T-helper 1 cell treated with Interleukin-12 subunit alpha and Interleukin-12 subunit beta and Interleukin-4 antibody, amounts not matched to agents 30 μg/mL and 1 μg/mL, for 36 hours (primary cell): Measurements from ENCODE around the gene OR6C68.

ENCODE experiments used
- H3K27ac Mint-ChIP-seq: one replicate; pipeline ENCODE4 v1.8.0; 2021; ENCODE audit warnings: mild to moderate bottlenecking, mixed read lengths
- H3K27me3 Mint-ChIP-seq: one replicate; pipeline ENCODE4 v1.8.0; 2021; ENCODE audit warnings: low read depth, mixed read lengths
- H3K36me3 Mint-ChIP-seq: one replicate; pipeline ENCODE4 v1.8.0; 2021; ENCODE audit warnings: low read depth, mixed read lengths
- H3K4me1 Mint-ChIP-seq: one replicate; pipeline ENCODE4 v1.8.0; 2021; ENCODE audit warnings: low read depth, mixed read lengths
- H3K4me3 Mint-ChIP-seq: one replicate; pipeline ENCODE4 v1.8.0; 2021; ENCODE audit warnings: mild to moderate bottlenecking, moderate library complexity, mixed read lengths
- H3K9me3 Mint-ChIP-seq: one replicate; pipeline ENCODE4 v1.8.0; 2021; ENCODE audit warnings: mixed read lengths

Gene OR6C68

DNA sequence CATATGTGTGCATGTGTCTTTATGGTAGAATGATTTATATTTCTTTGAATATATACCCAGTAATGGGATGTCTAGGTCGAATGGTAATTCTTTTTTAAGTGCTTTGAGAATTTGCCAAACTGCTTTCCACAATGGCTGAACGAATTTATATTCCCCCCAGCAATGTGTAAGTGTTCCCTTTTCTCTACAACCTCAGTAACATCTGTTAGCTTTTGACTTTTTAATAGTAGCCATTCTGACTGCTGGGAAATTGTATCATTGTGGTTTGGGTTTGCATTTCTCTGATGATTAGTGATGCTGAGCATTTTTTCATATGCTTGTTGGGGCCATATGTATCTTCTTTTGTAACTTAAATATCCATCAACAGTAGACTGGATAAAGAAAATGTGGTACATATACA is 9.4 kb downstream of the OR6C68 start:
- H3K36me3 Mint-ChIP-seq, result no peaks in the 10 kb centered on the region
- H3K4me1 Mint-ChIP-seq, result peaks cover 2% of the 10 kb centered on the region
- H3K27me3 Mint-ChIP-seq, result peaks cover 3% of the 10 kb centered on the region
- no peaks in the 10 kb centered on the region for H3K9me3 Mint-ChIP-seq
- no peak overlapping the region for H3K4me3 Mint-ChIP-seq
- no peak overlapping the region for H3K27ac Mint-ChIP-seq

GRCh38 chr12:55515696-55516095 is 23.5 kb downstream of the OR6C68 start:
- no peak overlapping the region for H3K27ac Mint-ChIP-seq
- H3K4me1 Mint-ChIP-seq, result no peaks in the 10 kb centered on the region
- H3K27me3 Mint-ChIP-seq, result no peaks in the 10 kb centered on the region
- H3K36me3 Mint-ChIP-seq, result no peaks in the 10 kb centered on the region
- H3K9me3 Mint-ChIP-seq, result no peaks in the 10 kb centered on the region
- H3K4me3 Mint-ChIP-seq, result no peak overlapping the region

DNA sequence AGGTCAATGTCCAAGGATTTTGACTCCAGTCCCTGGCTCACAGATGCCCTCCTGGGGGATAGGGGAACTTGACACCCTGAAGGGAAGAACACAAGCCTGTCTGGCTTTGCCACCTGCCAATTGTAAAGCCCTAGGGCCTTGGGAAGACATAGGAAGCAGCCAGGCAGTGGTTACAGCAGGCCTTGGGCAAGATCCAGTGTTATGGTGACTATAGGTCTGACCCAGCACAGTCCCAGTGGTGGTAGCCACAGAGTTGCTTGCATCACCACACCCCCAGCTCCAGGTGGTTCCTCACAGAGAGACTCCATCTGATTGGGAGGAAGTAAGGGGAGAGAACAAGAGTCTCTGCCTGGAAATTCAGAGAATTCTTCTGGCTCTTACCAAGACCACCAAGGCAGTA is 24.2 kb downstream of the OR6C68 start:
- Mint-ChIP-seq H3K36me3 (no peaks in the 10 kb centered on the region), H3K4me3 (no peak overlapping the region), H3K4me1 (no peaks in the 10 kb centered on the region), H3K27ac (no peak overlapping the region), H3K9me3 (no peaks in the 10 kb centered on the region), H3K27me3 (no peaks in the 10 kb centered on the region)
